ENCODE data around the gene RREB1. TPM values are rescaled to one million over a fixed set of nuclear protein-coding genes. Genes with fewer than 3 reads are reported as not detected.
"Not testable (repeated sequence)": the region's sequence is repeated elsewhere in the genome, so short reads cannot be mapped to it uniquely, and the experiment has no call there.

The RREB1 gene
- total and polyA plus RNA-seq, 2 of the 4 experiments (the other 2 are of a cell fraction), result 8.4 to 14.5 TPM

GRCh38 chr6:7274525-7274924 lies 166.8 kb downstream of the RREB1 start:
- H3K27me3 ChIP-seq (ENCODE audit: control insufficient read depth, insufficient read depth, low read length); H3K14ac ChIP-seq (replicated peaks; ENCODE audit: low read depth, low read length); H2BK5ac ChIP-seq (ENCODE audit: low read depth, low read length, poor library complexity, severe bottlenecking); ATAC-seq (ENCODE audit: low read depth); intact Hi-C loops (cut with micrococcal nuclease); H3K9me1 ChIP-seq (ENCODE audit: insufficient read depth, low read length); H3K4me2 ChIP-seq (ENCODE audit: low read depth, low read length); H2AK5ac ChIP-seq (ENCODE audit: low read depth, low read length); BruUV-seq (replicated peaks); H3K23ac ChIP-seq (ENCODE audit: low read depth, low read length); H4K20me1 ChIP-seq (ENCODE audit: insufficient read depth, low read length); H4K5ac ChIP-seq (ENCODE audit: low read depth, low read length); H3K18ac ChIP-seq (ENCODE audit: low read depth, low read length); H3K4ac ChIP-seq (ENCODE audit: low read depth, low read length); H2AK9ac ChIP-seq (replicated peaks; ENCODE audit: low read depth, low read length, poor library complexity); H2BK120ac ChIP-seq (ENCODE audit: low read depth, low read length); H3K9ac ChIP-seq (ENCODE audit: low read depth, low read length); H3K27ac ChIP-seq (ENCODE audit: insufficient read depth, low read length); CTCF ChIA-PET; in situ Hi-C loops (cut with MboI; ENCODE audit: low sequenced_read_pairs); H3K36me3 ChIP-seq (ENCODE audit: control insufficient read depth, insufficient read depth, low read length); H2BK15ac ChIP-seq (ENCODE audit: low read depth, low read length); dilution Hi-C loops (cut with HindIII; ENCODE audit: low sequenced_read_pairs, unreplicated experiment); POLR2A ChIA-PET (ENCODE audit: unreplicated experiment); H2AFZ ChIP-seq (replicated peaks; ENCODE audit: low read length, poor library complexity); DNase-seq; H4K91ac ChIP-seq (ENCODE audit: insufficient read depth, low read depth, low read length); H2BK20ac ChIP-seq (ENCODE audit: low read depth, low read length); H3K56ac ChIP-seq (ENCODE audit: extremely low read depth, insufficient read depth, low read length); H3K4me3 ChIP-seq (ENCODE audit: insufficient read depth, low read depth, low read length); H4K8ac ChIP-seq (ENCODE audit: low read depth in 2 of 2, low read length in 2 of 2); H3K9me3 ChIP-seq (ENCODE audit: control insufficient read depth, insufficient read depth, low read length); H3K4me1 ChIP-seq (ENCODE audit: control insufficient read depth, insufficient read depth, low read length); H3K79me1 ChIP-seq (ENCODE audit: low read depth in 1 of 2, low read length in 2 of 2): not testable (repeated sequence)
- WGBS, 2 experiments (ENCODE audit: extremely low coverage in 2 of 2, insufficient read length in 1 of 2), result no CpG with 5 or more reads among the region's 8 CpGs
